Natural killer cell (primary cell): ENCODE measurements around the gene SERPINI1. TPM values are rescaled to one million over a fixed set of nuclear protein-coding genes. Genes with fewer than 3 reads are reported as not detected.

Experiments
- ATAC-seq, 3 donors: fragments of 150-1000 bp in 2 of 3; fragments of 200-7000 bp in 1 of 3; cut with Tn5 transposase; 1 replicate in 1 of 3; 2 replicates in 2 of 3; pipeline ENCODE4 v1.10.0; 2021; ENCODE audit warnings: mild to moderate bottlenecking in 2 of 3, moderate library complexity in 2 of 3
- DNase-seq, 2 donors: peaks; one replicate each; pipeline versions ENCODE4 v3.0.0 to v3.0.0-alpha.2; 2013 to 2021; ENCODE audit warnings: mixed read lengths in 1 of 2
- H3K27ac ChIP-seq: one replicate; pipeline ENCODE4 v1.5.1; 2013; ENCODE audit warnings: mild to moderate bottlenecking, low read length
- H3K27me3 ChIP-seq: one replicate; pipeline ENCODE4 v1.6.1; 2013; ENCODE audit warnings: low read length; ENCODE audit not compliant: control insufficient read depth, insufficient read depth
- H3K36me3 ChIP-seq: one replicate; pipeline ENCODE4 v1.6.1; 2013; ENCODE audit warnings: low read length; ENCODE audit not compliant: control insufficient read depth, insufficient read depth
- H3K4me1 ChIP-seq: one replicate; pipeline ENCODE4 v1.6.1; 2013; ENCODE audit warnings: low read length; ENCODE audit not compliant: control insufficient read depth, insufficient read depth
- H3K4me3 ChIP-seq: one replicate; pipeline ENCODE4 v1.5.1; 2013; ENCODE audit warnings: low read length
- H3K9me3 ChIP-seq: one replicate; pipeline ENCODE4 v1.6.1; 2013; ENCODE audit warnings: low read length; ENCODE audit not compliant: control insufficient read depth, insufficient read depth
- H3K27ac Mint-ChIP-seq, 2 donors: one replicate each; pipeline ENCODE4 v1.8.0; 2022; ENCODE audit warnings: mild to moderate bottlenecking in 2 of 2, mixed read lengths in 2 of 2, moderate library complexity in 1 of 2
- H3K27me3 Mint-ChIP-seq, 2 donors: one replicate each; pipeline ENCODE4 v1.8.0; 2022; ENCODE audit warnings: low read depth in 2 of 2, mixed read lengths in 2 of 2
- H3K36me3 Mint-ChIP-seq: one replicate; pipeline ENCODE4 v1.8.0; 2022; ENCODE audit warnings: mixed read lengths
- H3K4me1 Mint-ChIP-seq, 2 donors: one replicate each; pipeline ENCODE4 v1.8.0; 2022; ENCODE audit warnings: mixed read lengths in 2 of 2
- H3K4me3 Mint-ChIP-seq: one replicate; pipeline ENCODE4 v1.8.0; 2022; ENCODE audit warnings: mild to moderate bottlenecking, moderate library complexity, mixed read lengths
- H3K9me3 Mint-ChIP-seq, 2 donors: one replicate each; pipeline ENCODE4 v1.8.0; 2022; ENCODE audit warnings: mixed read lengths in 2 of 2
- WGBS: methylation state at CpG from one replicate; pipeline ENCODE4 v1.1.7; 2013; ENCODE audit warnings: missing lambda C conversion rate; ENCODE audit not compliant: insufficient coverage; 5-methylcytosine and 5-hydroxymethylcytosine counted together
- intact Hi-C: fragments of 100-400 bp; cut with micrococcal nuclease; formaldehyde crosslinking; loops from one replicate; pipeline ENCODE4 v1.14.2; 2022
- total RNA-seq, 4 donors: library from RNA; stranded (reverse); fragments of 120-200 nt in 1 of 4; gene quantifications; one replicate each; pipeline versions ENCODE4 v1.2.3 to v1.2.4, GENCODE V29; 2013 to 2022
- TF ChIP-seq, protein P1 (sequence below): fragments of 200-600 bp; IDR thresholded peaks from one replicate; pipeline ENCODE4 v1.8.0; 2022; ENCODE audit warnings: antibody characterized with exemption

SERPINI1 gene
- total RNA-seq, 3 donors from 2014 or later (not counting 1 experiment from before 2014, with no cell fraction given): 5.6 to 9.3 (median 8.5) TPM

DNA sequence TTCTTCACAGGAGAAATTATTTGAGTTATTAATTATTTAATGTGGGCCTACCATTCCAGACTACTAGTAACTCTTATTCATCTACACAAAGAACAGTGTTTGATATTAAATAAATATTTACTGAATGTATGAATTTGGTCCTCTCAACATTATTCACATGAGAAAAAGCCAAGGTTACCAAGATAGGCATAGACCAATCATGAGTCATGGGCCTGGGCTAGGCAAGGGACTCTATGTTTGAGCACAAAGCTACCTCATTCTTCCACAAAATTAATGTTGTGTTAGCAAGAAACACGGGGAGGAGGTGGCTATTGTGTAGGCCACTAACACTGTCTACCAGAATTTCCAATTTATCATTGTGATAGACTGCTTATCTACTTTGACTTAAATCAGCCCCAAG is 115.7 kb downstream of the SERPINI1 start:
- WGBS: no CpG with 5 or more reads among the region's 1 CpG
- intact Hi-C loops: no loop called here
- Histone ChIP-seq H3K4me3 (no peak overlapping the region), H3K27ac (no peak overlapping the region), H3K9me3 (no peaks in the 10 kb centered on the region), H3K4me1 (no peaks in the 10 kb centered on the region), H3K27me3 (no peaks in the 10 kb centered on the region), H3K36me3 (no peaks in the 10 kb centered on the region)
- Mint-ChIP-seq H3K27me3 (peaks cover 0 to 5% of the 10 kb centered on the region in 2 donors), H3K9me3 (no peaks in the 10 kb centered on the region), H3K36me3 (no peaks in the 10 kb centered on the region), H3K4me3 (no peak overlapping the region), H3K27ac (no peak overlapping the region), H3K4me1 (no peaks in the 10 kb centered on the region)
- ATAC-seq: no peak
- DNase-seq: no peak
- TF ChIP-seq, protein P1, sequence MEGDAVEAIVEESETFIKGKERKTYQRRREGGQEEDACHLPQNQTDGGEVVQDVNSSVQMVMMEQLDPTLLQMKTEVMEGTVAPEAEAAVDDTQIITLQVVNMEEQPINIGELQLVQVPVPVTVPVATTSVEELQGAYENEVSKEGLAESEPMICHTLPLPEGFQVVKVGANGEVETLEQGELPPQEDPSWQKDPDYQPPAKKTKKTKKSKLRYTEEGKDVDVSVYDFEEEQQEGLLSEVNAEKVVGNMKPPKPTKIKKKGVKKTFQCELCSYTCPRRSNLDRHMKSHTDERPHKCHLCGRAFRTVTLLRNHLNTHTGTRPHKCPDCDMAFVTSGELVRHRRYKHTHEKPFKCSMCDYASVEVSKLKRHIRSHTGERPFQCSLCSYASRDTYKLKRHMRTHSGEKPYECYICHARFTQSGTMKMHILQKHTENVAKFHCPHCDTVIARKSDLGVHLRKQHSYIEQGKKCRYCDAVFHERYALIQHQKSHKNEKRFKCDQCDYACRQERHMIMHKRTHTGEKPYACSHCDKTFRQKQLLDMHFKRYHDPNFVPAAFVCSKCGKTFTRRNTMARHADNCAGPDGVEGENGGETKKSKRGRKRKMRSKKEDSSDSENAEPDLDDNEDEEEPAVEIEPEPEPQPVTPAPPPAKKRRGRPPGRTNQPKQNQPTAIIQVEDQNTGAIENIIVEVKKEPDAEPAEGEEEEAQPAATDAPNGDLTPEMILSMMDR: no peak

DNA sequence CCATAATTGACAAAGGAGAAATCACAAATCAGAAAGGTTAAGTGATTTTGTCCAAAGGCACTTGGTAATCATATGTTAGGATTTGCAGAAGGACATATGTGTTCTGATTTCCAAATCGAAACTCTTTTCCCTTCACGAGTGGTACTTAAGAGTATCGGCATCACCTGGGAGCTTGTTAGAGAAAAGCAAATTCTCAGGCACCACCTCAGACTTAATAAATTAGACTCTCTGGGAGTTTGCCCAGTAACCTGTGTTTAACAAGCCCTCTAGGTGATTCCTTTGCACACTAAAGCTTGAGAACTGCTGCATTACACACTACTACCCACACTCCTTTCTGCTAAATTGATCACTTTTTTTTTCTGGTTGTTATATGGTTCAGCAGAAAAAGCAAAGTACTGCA is 116.2 kb downstream of the SERPINI1 start:
- H3K4me1 Mint-ChIP-seq: no peaks in the 10 kb centered on the region
- Histone ChIP-seq H3K9me3 (no peaks in the 10 kb centered on the region), H3K27me3 (no peaks in the 10 kb centered on the region), H3K4me3 (no peak overlapping the region), H3K36me3 (no peaks in the 10 kb centered on the region), H3K27ac (no peak overlapping the region), H3K4me1 (no peaks in the 10 kb centered on the region)
- peaks cover 0 to 5% of the 10 kb centered on the region in 2 donors for H3K27me3 Mint-ChIP-seq
- WGBS: 94% methylated on average over 3 of the region's 3 CpGs
- no peaks in the 10 kb centered on the region for H3K9me3 Mint-ChIP-seq
- no peak overlapping the region for H3K27ac Mint-ChIP-seq
- intact Hi-C loops: no loop called here
- TF ChIP-seq, protein P1: no peak
- H3K4me3 Mint-ChIP-seq: no peak overlapping the region
- DNase-seq: no peak
- no peaks in the 10 kb centered on the region for H3K36me3 Mint-ChIP-seq
- no peak for ATAC-seq

DNA sequence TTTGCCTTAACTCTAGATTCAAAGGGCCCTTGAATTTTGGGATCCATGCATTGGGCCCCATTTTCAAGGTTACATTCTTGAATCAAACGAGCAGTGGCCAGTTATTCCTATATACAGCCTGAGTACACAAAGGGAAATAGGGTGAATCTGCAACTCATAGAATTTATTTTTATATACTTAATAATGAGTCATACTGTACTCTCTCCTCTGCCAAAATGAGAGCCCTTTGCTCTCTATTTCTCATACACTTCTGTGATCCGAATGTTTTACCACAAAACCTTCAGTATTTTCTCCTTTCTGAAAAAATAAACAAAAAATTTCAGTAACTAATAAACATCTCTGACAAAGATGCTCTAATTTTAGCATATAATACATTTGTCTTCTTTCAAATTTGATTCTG is 116.7 kb downstream of the SERPINI1 start:
- Histone ChIP-seq H3K4me3 (no peak overlapping the region), H3K9me3 (no peaks in the 10 kb centered on the region), H3K27ac (no peak overlapping the region), H3K4me1 (no peaks in the 10 kb centered on the region), H3K27me3 (no peaks in the 10 kb centered on the region), H3K36me3 (no peaks in the 10 kb centered on the region)
- TF ChIP-seq, protein P1: no peak
- ATAC-seq (no peak), DNase-seq (no peak)
- no peaks in the 10 kb centered on the region for H3K4me1 Mint-ChIP-seq
- H3K27me3 Mint-ChIP-seq: peaks cover 0 to 5% of the 10 kb centered on the region in 2 donors
- no peak overlapping the region for H3K27ac Mint-ChIP-seq
- intact Hi-C loops: no loop called here
- H3K9me3 Mint-ChIP-seq: no peaks in the 10 kb centered on the region
- 82% methylated on average over 2 of the region's 2 CpGs for WGBS
- H3K4me3 Mint-ChIP-seq: no peak overlapping the region
- no peaks in the 10 kb centered on the region for H3K36me3 Mint-ChIP-seq

DNA sequence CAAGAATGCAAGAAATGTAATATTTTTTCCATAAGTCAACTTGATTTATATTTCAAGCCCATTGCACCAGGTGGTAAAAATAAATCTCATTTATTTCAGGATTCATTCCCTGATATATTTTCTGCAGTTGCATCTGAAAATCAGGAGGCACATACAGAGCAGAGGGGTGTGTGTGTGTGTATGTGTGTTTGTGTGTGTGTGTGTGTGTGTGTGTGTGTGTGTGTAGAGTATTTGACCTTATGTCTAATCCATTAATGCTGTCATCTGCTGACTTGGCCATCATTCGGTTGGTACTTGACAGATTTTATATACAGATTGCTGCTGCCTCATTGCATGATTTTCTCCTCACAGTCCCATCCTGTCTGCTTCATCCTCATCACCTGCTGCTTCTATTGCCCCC is 118.5 kb downstream of the SERPINI1 start:
- TF ChIP-seq, protein P1: no peak
- no peaks in the 10 kb centered on the region for H3K4me1 ChIP-seq
- no peak overlapping the region for H3K27ac ChIP-seq
- DNase-seq: no peak
- H3K36me3 ChIP-seq: no peaks in the 10 kb centered on the region
- no peaks in the 10 kb centered on the region for H3K27me3 ChIP-seq
- Mint-ChIP-seq H3K4me3 (no peak overlapping the region), H3K4me1 (no peaks in the 10 kb centered on the region), H3K36me3 (no peaks in the 10 kb centered on the region), H3K27ac (no peak overlapping the region), H3K9me3 (no peaks in the 10 kb centered on the region), H3K27me3 (peaks cover 0 to 3% of the 10 kb centered on the region in 2 donors)
- 94% methylated on average over 1 of the region's 1 CpG for WGBS
- H3K9me3 ChIP-seq: no peaks in the 10 kb centered on the region
- intact Hi-C loops: no loop called here
- no peak for ATAC-seq
- H3K4me3 ChIP-seq: no peak overlapping the region
